22Rv1 (cell line): Measurements from ENCODE around the gene IDE.

Experiments
- CTCF ChIP-seq: fragments of 450-650 bp; IDR thresholded peaks from 2 replicates; pipeline ENCODE4 v1.5.1; 2017; ENCODE audit warnings: mild to moderate bottlenecking
- ZFX ChIP-seq: fragments of 450-650 bp; IDR thresholded peaks from 2 replicates; pipeline ENCODE4 v1.6.1; 2017; ENCODE audit warnings: antibody characterized with exemption, borderline replicate concordance

GRCh38 chr10:92569071-92569470, 4.8 kb downstream of the IDE start:
- TF ChIP-seq CTCF (no peak), ZFX (no peak)
